ENCODE data around the gene PRPF19. TPM values are rescaled to one million over a fixed set of nuclear protein-coding genes. Genes with fewer than 3 reads are reported as not detected.

Gene PRPF19
- total RNA-seq, 2 experiments from 2014 or later: 148 to 197 TPM

GRCh38 chr11:60844045-60844869 lies 62.1 kb downstream of the PRPF19 start:
- CTCF ChIA-PET: interaction anchor here (0.6 to 2.1 kb wide), 6 partner anchors 11 to 343 kb away, joined by 3 to 9 read pairs (median 4); partner anchors contain the start of gene PTGDR2
- peak overlapping the region; percentile 83 for H3K4me3 Mint-ChIP-seq

GRCh38 chr11:60842668-60843600 lies 63.5 kb downstream of the PRPF19 start:
- Mint-ChIP-seq H3K4me1 (peaks cover 35% of the 10 kb centered on the region), H3K9me3 (ENCODE audit: low read depth) (no peaks in the 10 kb centered on the region), H3K27me3 (no peaks in the 10 kb centered on the region), H3K36me3 (ENCODE audit: low read depth) (peaks cover 28% of the 10 kb centered on the region), H3K27ac (peak overlapping the region; percentile 96), H3K4me3 (peak overlapping the region; percentile 83)
- DNase-seq (peak; percentile 24), ATAC-seq (no peak)
- intact Hi-C loops (cut with DNase I, micrococcal nuclease): loop anchor here (1.0 to 2.0 kb wide), 7 partner anchors 63 to 587 kb away; partner anchors contain the start of genes DDB1 (in 1 of the 2), PRPF19 (in 1 of the 2), SDHAF2 (in 1 of the 2) and TKFC (in 1 of the 2)
- ChIA-PET CTCF (interaction anchor here (0.6 to 2.1 kb wide), 8 partner anchors 9 to 439 kb away, joined by 3 to 9 read pairs (median 3); partner anchors contain the start of gene PTGDR2), POLR2A (interaction anchor here (0.5 to 1.2 kb wide), 3 partner anchors 45 to 280 kb away, joined by 4 to 5 read pairs (median 4); partner anchors contain the start of gene PRPF19)

More at GRCh38 chr11:60844045-60844869, 62.1 kb downstream of the PRPF19 start:
- H3K36me3 Mint-ChIP-seq (ENCODE audit: low read depth): peaks cover 33% of the 10 kb centered on the region
- peaks cover 35% of the 10 kb centered on the region for H3K4me1 Mint-ChIP-seq
- POLR2A ChIA-PET: interaction anchor here (0.6 to 1.3 kb wide), 3 partner anchors 43 to 326 kb away, joined by 3 to 4 read pairs (median 3); no protein-coding TSS in a partner anchor
- DNase-seq (no peak), ATAC-seq (no peak)
- no peaks in the 10 kb centered on the region for H3K27me3 Mint-ChIP-seq
- peak overlapping the region; percentile 96 for H3K27ac Mint-ChIP-seq
- H3K9me3 Mint-ChIP-seq (ENCODE audit: low read depth): no peaks in the 10 kb centered on the region
- intact Hi-C loops (cut with DNase I, micrococcal nuclease): no loop called here

DNA sequence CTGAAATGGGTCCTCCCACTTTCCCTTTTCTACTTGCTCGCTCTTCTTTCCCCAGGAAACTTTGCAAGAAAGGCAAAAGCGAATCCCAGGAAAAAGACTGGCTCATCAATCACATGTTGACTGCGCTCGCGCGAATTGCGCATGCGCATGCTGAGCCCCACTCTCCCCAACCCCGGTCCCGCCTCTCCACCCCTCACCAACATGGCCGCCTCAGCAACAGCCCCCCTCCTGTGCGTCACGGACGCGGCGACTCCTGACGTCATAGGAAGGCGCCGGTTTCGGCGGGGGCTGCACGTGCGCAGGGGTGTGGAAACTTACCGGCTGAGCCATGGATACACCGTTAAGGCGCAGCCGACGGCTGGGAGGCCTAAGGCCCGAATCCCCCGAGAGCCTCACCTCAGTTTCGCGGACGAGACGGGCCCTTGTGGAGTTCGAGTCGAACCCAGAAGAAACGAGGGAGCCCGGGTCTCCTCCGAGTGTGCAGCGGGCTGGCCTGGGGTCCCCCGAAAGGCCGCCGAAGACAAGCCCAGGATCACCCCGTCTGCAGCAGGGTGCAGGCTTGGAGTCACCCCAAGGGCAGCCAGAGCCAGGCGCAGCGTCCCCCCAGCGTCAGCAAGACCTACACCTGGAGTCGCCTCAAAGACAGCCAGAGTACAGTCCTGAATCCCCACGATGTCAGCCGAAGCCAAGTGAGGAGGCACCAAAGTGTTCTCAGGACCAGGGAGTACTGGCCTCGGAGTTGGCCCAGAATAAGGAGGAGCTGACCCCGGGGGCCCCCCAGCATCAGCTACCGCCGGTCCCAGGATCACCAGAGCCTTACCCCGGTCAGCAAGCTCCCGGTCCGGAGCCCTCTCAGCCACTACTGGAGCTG lies 64.4 kb downstream of the PRPF19 start, which contains the start of gene CCDC86:
TSS of gene CCDC86 (plus strand) at position 317 of the 871 bp plus-strand sequence. CDS start at position 329, 12 bp downstream.
- CTCF ChIA-PET: interaction anchor here (0.6 to 2.9 kb wide), 6 partner anchors 8 to 440 kb away, joined by 3 to 19 read pairs (median 3); no protein-coding TSS in a partner anchor
- DNase-seq (peak; percentile 98), ATAC-seq (peak; percentile 95)
- Mint-ChIP-seq H3K4me3 (peak within 1 kb of the TSS; percentile 83), H3K27me3 (no peaks in the 10 kb centered on the region), H3K36me3 (ENCODE audit: low read depth) (peaks cover 25% of the 10 kb centered on the region), H3K4me1 (peaks cover 38% of the 10 kb centered on the region), H3K27ac (peak within 1 kb of the TSS; percentile 96), H3K9me3 (ENCODE audit: low read depth) (no peaks in the 10 kb centered on the region)
- POLR2A ChIA-PET: interaction anchor here (0.5 to 1.2 kb wide), 2 partner anchors 64 to 279 kb away, joined by 4 to 5 read pairs; partner anchors contain the start of gene PRPF19
- intact Hi-C loops (cut with DNase I, micrococcal nuclease): loop anchor here (1.0 to 2.0 kb wide), 9 partner anchors 64 to 588 kb away; partner anchors contain the start of genes PRPF19 (in 2 of the 2), DDB1 (in 1 of the 2), SDHAF2 (in 1 of the 2) and TKFC (in 1 of the 2)

Other genes with a start within 250 kb of the PRPF19 start
- gene MS4A8, start 207.0 kb downstream of the PRPF19 start, total RNA-seq: not detected
- not detected for gene MS4A18, start 181.9 kb downstream of the PRPF19 start, total RNA-seq
- not detected for gene MS4A15, start 149.7 kb downstream of the PRPF19 start, total RNA-seq
- gene MS4A10, start 121.3 kb downstream of the PRPF19 start, total RNA-seq: not detected
- 10 to 100 TPM; 52.1 to 75.1 TPM for gene CCDC86, start 64.5 kb downstream of the PRPF19 start, total RNA-seq
- under 1 TPM; 0.11 to 0.18 TPM for gene PTGDR2, start 50.6 kb downstream of the PRPF19 start, total RNA-seq
- not detected for gene ZP1, start 39.0 kb downstream of the PRPF19 start, total RNA-seq
- gene TMEM109, start 7.6 kb upstream of the PRPF19 start, total RNA-seq: 10 to 100 TPM; 80.3 to 89.1 TPM
- 1 to 10 TPM; 1.9 to 2.0 TPM for gene TMEM132A, start 17.9 kb upstream of the PRPF19 start, total RNA-seq
- gene SLC15A3, start 45.6 kb upstream of the PRPF19 start, total RNA-seq: 1 to 10 TPM; 7.0 to 9.6 TPM
- gene CD6, start 65.1 kb upstream of the PRPF19 start, total RNA-seq: 100 to 1,000 TPM; 286 to 377 TPM
- gene CD5, start 195.9 kb upstream of the PRPF19 start, total RNA-seq: 100 to 1,000 TPM; 298 to 399 TPM